ENCODE data around the gene MRPL11.

MRPL11 gene

DNA sequence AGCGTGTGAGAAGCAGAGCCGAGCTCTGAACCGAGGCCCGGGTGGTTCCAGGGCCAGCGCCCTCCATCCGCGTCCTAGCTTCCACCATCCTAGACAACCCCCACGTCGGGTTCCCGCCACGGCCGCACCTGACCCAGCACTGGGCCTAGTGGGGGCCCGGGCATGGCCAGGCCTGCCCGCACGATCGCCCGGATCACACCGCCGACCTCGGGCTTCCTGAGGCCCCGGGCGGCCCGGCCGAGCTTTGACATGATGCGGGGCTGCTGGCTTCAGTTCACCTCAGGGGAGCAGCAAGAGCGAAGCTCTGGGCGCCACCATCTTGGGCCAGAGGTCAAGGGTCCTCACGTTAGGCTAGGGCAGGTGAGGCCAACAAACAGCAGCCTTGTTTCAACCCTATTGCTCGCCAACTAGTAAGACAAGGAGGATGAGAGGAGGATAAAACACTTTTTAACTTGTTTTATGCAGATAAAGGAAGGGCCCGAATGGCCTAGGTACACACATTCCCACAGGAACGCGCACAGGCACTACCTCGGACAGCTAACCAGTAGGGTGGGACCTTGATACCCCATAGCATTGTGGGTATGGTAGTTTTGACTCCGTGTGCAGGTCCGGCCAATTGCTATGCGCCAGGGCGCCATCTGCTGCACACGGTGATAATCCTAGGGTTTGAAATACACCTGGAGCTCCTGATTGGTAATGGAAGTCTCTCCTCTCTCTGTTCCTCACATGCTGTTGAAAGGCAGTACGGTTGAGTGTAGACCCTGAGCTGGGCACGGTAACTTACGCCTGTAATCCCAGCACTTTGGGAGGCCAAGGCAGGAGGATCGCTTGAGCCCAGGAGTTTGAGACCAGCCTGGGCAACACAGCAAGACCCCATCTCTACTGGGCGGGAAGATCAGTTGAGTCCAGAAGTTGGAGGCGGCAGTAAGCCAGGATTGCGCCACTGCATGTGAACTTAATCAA lies at the start of gene MRPL11:
TSS of gene MRPL11 (minus strand) at position 345 of the 963 bp plus-strand sequence. CDS start at position 251, 94 bp downstream.
- DNase-seq (ENCODE audit: low spot score): peak; percentile 89

DNA sequence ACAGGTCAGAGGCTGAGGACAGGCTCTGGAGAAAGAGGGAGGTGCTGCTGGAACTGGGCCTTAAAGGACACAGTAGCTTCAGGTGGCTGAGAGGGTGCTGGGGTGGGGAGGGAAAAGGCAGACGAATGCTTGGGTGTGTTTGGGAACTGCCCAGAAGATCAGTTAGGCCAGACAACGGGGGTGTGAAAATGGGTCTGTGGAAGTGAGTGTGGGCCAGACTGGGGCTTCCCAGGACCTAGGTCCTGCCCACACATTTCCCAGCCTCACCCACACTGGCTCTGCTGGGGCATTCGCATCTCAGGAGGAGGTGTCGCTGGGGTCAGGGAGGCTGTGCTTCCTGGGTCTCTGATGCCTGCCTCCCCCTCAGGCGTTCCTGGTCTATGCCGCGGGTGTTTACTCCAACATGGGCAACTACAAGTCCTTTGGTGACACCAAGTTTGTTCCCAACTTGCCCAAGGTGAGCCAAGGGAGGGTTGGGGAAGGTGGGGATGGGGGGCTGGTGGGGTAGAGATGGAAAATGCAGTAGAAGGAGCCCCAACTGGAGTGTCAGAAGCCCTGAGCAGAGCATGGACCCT lies 46.2 kb upstream of the MRPL11 start:
- no peak for DNase-seq (ENCODE audit: low spot score)

DNA sequence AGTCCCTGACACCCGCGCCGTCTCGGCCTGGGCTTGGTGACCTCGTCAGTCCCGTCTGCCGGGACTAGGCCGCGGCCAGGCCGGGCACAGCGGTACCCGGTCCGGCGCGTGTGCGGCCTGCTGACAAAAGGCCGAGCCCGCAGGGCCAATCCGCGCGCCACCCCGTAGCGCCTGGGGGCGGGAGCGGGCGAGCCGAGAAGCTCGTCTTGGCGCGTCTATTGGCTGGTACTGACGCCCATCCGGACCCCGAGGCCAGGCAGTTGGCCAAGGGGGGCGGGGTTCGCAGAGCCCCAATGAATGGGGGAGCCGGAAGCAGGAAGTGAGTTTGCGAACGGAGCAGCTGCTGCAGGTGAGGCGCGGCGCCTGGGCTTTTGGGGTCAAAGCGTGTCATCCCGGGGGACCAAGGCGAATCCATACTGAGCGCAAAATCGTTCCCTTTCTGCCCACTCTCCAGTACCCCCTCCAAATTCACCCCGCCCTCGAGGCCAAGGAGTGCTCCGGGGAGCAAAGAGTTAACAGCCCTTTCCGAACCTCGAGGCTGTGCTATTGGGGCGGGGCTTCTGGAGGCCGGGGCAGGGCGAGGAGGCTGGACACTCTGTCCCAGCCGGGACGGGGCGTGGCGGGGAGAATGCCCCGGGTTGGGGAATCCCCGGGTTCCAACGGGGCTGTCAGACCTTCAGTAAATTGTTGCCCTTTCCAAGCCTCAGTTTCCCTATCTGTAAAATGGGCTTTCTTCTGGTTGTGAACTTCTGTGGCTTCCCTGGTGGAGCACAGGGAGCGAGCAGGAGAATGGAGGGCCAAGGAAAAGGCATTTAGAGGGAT lies 41.7 kb upstream of the MRPL11 start, which contains the start of gene DPP3:
TSS of gene DPP3 (plus strand) at position 318 of the 822 bp plus-strand sequence. CDS start 1,767 bp downstream, outside the sequence.
- peak; percentile 94 for DNase-seq (ENCODE audit: low spot score)

DNA sequence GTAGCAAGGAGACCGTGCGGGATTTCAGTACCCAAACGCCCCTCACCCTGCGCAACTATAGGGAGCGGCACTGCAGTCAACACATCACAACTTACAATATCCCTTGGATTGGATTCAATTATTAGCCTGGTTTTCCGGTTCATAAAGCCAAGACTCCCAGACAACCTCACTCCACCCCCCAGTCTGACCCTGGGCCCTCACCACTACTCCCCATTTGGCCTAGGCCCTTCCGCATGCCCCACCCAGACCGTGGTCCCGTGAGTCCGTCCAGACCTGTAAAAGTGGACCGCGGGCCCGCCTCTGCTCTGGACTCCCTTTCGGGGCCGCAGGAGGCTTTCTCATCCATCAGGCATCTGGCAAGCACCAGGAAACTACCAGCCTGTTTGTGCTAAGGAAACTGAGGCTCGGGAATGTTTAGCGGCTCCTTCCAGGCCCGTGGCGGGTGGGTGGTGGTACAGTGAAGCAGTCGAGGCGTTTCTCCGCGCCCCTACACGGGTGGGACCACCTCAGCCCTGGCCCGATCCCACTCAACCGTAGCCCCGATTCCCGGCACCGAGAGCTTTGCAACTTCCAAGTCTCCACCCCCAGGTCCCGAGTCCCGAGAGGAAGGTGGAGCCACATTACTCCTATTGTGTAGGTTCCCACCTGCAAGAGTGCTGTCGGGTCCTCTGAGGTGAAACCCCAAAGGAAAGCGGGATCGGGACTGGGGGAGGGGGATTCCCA lies 40.9 kb upstream of the MRPL11 start:
- DNase-seq (ENCODE audit: low spot score): no peak

DNA sequence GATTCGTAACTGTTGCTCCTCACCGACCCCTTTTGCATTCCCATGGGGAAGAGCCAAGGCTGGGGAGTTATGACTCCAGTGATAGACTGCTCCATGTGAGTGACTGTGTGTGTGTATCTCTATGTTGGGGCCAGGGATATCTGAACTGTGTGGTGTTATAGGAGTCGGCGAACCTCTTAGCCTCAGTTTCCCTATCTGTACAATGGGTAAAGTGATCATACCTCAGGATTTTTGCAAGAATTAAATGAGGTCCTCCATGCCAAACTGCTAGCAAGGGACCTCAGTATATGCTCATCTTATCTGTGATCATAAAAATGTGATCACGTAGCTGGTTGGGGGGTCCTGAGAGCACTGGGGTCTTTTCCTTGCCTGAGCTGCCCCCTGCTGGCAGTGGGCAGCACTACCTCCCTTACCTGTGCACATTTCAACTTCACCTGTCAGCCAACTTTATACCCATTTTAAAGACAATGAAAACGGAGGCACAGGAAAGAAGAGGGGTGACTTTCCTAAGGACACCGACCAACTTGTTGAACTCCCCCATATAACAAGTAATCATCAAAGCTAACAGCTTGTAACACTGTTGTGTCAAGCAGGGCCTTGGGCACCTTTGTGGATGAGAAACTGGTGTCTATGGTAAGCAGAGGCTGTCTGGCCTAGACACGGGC lies 40.2 kb upstream of the MRPL11 start:
- no peak for DNase-seq (ENCODE audit: low spot score)

DNA sequence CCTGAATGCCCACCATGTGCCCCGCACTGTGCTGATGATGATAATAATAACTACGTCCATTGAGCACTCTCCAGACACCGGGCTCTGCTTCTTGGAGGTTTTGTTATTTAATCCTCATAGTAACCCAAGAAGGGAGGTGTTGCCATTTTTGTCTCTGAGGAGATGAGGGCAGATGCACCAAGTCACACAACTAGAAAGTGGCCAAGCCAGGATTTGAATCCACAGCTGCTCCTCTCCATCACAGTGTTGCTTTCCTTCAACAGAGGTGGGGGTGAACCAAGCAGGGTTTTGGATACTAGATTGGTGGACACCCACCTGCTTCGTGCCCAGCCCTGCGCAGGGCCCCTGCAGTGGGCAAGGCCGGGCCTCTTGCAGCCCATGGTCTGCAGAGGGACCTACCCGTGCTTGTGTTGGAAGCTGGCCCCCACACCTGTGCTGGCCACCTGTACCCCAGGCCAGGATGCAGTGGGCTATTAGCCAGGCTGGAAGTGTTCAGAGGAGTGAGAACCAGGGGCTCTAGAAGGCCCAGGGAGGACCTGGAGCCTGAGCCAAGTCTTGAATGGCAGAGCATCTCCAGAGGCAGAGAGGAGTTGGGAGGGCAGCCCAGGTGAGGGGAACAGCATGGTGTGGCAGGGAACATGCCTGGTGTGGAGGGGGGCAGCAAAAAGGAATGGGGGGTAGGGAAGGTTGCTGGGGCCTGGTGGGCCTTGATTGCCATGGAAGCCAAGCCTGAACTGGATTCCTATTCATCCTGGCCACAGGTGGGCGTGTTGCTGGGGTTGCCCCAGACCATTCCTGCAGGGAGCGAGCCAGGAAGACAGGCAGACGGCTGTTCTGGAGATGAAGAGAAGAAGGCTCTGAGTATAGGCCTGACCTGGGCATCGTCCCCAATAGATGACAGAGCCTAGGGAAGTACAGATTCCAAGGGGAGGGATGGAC lies 38.9 kb upstream of the MRPL11 start:
- DNase-seq (ENCODE audit: low spot score): no peak

DNA sequence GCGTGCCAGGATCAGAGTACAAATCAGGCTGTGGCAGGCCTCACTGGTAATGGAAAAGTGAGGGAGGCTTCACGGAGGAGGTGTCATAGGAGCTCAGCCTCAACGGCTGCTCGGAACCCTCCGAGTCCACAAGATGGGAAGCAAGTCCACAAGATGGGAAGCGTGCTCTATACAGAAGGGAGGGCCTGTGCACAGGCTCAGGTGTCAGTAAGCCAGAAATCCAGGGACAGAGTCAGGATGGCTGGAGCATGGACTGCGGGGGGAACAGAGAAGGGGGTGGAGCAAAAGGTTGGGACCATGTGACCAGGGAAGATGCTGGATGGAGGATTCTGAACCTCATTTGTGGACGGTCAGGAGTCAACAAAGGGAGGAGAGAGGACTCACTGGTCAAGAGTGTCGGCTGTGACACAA lies 38.2 kb upstream of the MRPL11 start:
- DNase-seq (ENCODE audit: low spot score): no peak

DNA sequence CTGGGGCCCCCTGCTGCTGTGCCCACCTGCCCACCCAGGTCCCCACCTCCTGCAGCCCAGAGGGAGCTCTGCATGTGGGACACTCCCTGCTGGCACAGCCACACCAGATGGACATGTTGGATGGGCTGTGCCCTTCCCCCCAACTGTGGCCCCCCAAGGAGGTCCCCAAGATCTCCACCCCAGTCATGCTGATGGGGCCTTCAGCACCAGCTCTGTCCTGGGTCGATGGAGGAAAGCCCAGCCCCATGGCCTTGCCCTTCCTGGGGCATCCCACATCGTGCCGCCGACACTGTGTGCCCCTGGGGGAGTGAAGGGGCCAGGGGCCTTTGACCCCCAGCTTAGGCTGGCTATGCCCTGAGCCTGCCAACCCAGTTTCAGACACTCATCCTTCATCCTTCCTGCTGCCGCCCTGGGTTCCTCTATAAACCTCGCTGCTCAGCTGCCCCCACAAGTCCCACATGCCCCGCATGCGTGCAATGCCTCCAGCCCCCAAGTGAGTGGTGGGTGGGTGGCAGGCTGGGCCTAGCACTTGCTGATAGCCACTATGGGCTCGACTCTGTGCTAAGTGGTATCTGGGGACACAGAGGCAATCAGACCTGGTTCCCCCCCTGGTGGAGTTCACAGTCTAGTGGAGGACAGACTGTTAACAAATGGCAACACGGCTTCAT lies 37.7 kb upstream of the MRPL11 start:
- no peak for DNase-seq (ENCODE audit: low spot score)

DNA sequence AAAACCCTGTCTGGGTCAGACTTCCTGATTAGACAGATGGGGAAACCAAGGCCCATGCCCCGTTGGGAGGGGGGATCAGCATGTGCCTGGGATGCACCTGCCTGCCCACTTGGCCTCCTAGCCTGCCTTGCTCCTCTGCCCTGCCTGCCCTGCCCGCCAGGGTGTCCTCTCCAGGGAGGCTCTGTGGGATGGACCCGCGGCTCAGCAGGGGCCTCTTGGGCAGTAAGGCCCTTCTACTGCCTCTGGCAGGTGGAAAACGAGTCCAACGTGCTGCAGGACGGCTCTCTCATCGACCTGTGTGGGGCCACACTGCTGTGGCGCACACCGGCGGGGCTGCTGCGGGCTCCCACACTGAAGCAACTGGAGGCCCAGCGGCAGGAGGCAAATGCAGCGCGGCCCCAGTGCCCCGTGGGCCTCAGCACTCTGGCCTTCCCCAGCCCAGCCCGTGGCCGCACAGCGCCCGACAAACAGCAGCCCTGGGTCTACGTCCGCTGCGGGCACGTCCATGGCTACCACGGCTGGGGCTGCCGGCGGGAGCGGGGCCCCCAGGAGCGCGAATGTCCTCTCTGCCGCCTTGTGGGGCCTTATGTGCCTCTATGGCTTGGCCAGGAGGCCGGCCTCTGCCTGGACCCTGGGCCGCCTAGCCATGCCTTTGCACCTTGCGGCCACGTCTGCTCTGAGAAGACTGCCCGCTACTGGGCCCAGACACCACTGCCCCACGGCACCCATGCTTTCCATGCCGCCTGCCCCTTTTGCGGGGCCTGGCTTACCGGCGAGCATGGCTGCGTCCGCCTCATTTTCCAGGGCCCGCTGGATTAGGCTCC lies 36.9 kb upstream of the MRPL11 start:
- no peak for DNase-seq (ENCODE audit: low spot score)

DNA sequence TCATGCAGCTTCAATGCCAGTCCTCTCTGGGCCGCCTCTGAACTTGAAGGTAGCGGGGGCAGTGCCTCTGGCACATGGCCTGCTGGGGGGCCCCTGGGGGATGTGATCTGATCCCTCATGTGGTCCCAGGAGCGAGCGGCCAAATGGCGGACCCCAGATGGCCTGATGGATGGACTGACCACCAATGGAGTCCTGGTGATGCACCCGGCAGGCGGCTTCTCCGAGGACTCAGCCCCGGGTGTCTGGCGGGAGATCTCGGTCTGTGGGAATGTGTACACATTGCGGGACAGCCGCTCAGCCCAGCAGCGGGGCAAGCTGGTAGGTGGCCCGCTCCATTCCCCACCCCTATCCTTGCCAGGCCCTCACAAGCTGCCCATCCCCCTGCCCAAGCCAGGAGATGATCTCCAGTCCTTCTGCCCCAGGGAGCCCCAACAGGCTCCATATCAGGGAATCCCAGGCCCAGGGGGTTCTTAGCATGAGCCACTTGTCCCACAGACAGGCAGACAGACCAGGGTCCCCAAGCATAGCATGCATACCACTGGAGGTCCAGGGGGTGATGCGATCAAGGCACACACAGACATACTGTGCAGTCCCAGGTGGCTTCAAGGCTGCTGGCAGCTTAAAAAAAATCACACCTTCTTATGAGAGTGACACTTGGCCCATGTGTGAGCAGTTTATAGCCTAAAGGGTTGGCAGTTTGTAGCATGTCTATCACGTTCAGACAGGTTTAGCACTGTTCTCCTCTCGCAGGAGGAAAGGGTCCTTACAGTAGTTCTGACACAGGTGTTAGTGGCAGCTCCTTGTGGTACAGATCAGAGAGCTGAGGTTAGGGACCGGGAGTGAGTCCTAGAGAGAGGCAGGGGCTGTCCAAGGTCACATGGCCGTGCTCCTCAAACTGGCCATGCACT lies 35.2 kb upstream of the MRPL11 start:
- DNase-seq (ENCODE audit: low spot score): no peak

DNA sequence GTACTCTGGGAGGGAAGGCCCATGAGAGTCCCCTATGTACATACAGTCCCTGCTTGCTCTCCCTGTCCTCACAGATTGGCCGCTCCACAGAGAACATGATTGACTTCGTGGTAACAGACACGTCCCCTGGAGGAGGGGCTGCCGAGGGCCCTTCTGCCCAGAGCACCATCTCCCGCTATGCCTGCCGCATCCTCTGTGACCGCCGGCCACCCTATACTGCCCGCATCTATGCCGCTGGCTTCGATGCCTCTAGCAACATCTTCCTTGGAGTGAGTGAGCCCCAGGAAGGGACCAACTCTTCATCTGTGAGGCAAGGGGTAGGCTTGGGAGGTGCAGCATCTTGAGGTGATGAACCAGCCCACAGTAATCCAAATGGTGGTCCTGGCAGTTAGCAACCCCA lies 34.5 kb upstream of the MRPL11 start:
- DNase-seq (ENCODE audit: low spot score): no peak

DNA sequence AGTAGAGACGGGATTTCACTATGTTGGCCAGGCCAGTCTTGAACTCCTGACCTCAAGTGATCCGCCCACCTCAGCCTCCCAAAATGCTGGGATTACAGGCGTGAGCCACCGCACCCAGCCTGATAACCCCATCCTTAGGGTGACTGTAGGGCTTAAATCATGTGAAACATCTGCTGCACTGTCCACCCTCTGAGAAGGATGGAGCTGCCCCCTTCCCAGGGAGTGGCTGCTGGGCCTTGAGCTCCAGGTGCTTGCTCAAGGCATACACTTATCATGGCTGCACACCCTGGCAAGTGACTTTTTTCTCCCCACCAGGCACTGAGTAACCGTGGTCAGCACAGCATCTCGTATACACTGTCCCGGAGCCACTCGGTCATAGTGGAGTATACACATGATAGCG lies 33.4 kb upstream of the MRPL11 start:
- no peak for DNase-seq (ENCODE audit: low spot score)

DNA sequence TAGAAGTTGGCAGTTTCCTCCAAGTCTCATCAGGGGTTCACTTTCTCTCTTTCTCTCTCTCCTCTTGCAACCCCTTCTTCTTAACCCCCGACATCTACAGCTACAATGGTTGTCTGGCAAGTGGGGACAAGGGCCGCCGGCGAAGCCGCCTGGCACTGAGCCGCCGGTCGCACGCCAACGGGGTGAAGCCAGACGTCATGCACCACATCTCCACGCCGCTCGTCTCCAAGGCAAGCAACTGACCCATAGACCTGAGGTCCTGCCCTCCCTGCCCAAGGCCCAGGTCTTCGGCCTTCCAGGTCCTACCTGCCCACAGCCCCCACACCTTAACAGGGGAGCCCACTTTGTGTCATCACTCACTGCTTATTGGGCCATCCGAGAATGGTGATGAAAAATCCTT lies 32.5 kb upstream of the MRPL11 start:
- no peak for DNase-seq (ENCODE audit: low spot score)

DNA sequence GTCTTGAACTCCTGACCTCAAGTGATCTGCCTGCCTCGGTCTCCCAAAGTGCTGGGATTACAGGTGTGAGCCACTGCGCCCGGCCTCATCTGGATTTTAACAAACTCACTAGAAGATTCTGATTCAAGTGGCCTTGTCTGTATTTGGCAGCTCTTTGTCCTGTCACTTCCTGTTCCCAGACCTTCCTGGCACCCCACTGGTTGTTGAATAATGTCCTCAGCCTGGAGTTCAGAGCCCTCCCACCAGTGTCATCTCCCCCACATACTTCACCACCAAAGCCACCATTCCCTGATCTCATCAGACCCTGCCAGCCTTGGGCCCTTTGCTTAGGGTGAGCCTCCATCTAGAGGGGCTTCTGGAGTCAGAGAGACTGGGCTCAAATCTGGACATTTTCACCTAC lies 31.4 kb upstream of the MRPL11 start:
- DNase-seq (ENCODE audit: low spot score): no peak

DNA sequence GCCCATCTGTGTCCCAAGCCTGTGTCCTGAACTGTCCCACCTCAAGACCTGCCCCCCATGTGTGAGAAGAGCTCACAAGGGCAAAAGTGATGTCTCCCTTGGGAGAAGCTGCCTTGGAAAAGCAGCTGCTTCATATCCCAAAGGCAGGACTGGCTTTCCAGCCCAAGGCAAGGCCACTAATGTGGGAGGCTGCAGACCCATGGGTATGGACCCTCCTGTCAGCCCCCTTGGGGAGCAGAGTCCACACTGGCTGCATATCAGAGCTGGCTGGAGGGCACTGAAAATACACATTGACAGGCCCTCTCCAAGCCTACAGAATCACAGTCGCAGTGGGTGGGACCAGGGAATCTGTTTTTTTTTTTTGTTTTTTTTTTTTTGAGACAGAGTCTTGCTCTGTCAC lies 30.8 kb upstream of the MRPL11 start:
- DNase-seq (ENCODE audit: low spot score): no peak

DNA sequence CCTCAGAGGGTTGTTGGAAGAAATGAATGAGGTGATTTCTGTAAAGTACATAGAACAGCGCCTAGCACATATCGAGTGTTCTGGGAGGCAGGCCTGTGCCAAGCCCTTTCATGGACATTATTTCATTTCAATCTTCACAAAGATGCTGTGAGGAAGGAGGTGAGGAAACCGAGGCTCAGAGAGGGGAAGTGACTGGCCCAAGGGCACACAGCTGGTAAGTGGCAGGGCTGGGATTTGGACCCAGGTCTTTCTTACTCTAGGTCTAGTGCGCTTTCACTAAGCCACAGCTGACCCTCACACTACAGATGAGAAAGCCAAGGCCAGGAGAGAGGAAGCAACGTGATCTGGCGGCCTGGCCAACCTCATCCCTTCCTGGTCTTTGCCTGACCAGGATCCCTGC lies 30.0 kb upstream of the MRPL11 start:
- DNase-seq (ENCODE audit: low spot score): no peak

DNA sequence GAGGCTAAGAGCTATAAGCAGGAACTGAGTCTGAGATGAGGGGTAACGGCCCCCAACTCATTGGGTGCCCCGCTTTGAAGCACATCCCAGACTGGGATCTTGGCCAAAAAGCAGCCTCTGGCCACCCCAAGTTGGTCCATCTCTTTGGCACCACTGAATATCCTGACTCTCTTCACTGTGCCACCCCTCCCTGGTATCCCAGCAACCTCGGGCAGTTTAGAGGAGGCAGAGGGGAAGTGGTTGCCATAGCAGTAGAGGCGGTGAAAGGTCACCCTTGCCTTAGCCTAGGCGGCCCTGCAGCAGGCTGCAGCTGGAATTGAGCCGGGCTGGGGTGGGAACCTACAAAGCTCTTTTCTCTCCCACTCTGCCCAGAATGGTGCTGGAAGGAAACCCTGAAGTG lies 29.1 kb upstream of the MRPL11 start:
- DNase-seq (ENCODE audit: low spot score): no peak

Data from CD4-positive, alpha-beta T cell treated with Interleukin-6 at 100 ng/mL for 8 hours (primary cell).